NB4 (cell line): Measurements from ENCODE around the gene CECR2.

Source experiments
- DNase-seq: peaks from one replicate; pipeline ENCODE4 v3.0.0; 2010; ENCODE audit warnings: low read depth
- H3K4me3 ChIP-seq: one replicate; pipeline ENCODE4 v1.5.1; 2011; ENCODE audit warnings: mild to moderate bottlenecking, low read depth, low read length, moderate library complexity
- CTCF ChIP-seq: IDR thresholded peaks from one replicate; pipeline ENCODE4 v1.5.1; 2012; ENCODE audit warnings: low read depth, low read length
- MAX ChIP-seq: IDR thresholded peaks from 2 replicates; pipeline ENCODE4 v1.6.1; 2011; ENCODE audit warnings: low read depth, low read length
- MYC ChIP-seq: IDR thresholded peaks from 2 replicates; pipeline ENCODE4 v1.6.1; 2011; ENCODE audit warnings: low read depth, low read length
- POLR2A ChIP-seq: IDR thresholded peaks from 2 replicates; pipeline ENCODE4 v1.6.1; 2011; ENCODE audit warnings: mild to moderate bottlenecking; ENCODE audit not compliant: insufficient read length; ENCODE audit errors: extremely low read depth

CECR2 gene

DNA sequence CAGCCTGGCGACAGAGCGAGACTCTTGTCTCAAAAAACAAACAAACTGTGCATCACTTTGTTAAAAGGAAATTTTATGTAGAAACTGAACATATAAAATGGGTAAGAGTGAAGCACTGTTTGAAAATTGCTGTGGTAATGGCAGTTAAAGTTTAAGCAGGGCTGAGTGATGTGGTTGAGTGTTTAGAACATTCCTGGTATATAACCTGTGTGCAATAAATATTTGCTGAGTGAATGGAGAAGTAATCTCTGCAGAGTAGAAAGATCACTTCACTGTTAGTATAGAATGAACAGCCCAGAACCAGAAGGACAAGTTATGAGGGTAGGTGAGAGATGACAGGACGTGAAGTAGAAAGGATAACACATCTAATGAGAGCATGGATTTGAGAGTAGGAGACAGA is 27.3 kb downstream of the CECR2 start:
- no peak overlapping the region for H3K4me3 ChIP-seq
- no peak for TF ChIP-seq CTCF
- DNase-seq = no peak

DNA sequence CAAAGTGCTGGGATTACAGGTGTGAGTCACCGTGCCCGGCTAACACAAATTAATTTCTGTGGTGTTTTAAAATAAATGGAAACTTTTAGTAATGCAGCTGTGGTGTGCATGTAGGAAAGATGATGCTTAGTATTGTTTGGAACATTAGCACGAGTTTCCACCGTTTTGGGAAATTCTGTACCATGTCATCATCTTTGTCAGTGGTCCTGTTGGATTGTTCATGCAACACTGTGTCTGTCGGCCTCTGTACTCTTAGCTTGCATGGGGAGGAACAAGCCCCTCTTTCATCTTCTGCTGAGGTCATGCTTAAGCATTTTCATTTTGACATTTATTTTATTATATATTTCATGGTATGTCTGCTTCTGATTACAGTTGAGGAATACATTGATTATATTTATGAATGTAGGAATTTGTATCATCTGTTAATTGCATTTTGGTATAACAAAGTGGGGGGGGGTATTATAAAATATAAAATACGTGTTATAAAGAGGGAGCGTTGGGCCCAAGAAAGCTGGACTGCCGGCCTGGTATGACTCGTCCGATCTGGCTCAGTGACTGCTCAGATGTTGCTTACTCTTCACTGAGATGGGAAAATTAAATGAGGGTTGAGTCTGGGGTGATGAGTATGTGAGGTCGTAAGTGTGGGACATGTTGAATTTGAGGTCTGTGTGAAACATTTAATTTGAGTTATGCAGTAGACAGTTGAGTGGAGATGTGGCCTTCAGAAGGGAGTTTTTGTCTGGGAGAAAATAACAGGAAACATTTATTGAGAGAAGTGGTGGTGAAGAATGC is 28.7 kb downstream of the CECR2 start:
- TF ChIP-seq CTCF = no peak
- TF ChIP-seq POLR2A = no peak
- no peak for TF ChIP-seq MYC
- TF ChIP-seq MAX = no peak
- no peak overlapping the region for H3K4me3 ChIP-seq
- no peak for DNase-seq

- no peak overlapping the region for H3K4me3 ChIP-seq
- DNase-seq = no peak
- no peak for TF ChIP-seq MYC
- no peak for TF ChIP-seq CTCF
- no peak for TF ChIP-seq MAX
- TF ChIP-seq POLR2A = no peak
These were observed 31.0 kb downstream of the CECR2 start for GRCh38 chr22:17400305-17400704.

GRCh38 chr22:17401728-17402127 is 32.5 kb downstream of the CECR2 start:
- no peak for TF ChIP-seq MYC
- no peak for TF ChIP-seq MAX
- TF ChIP-seq CTCF = no peak
- TF ChIP-seq POLR2A = no peak
- no peak for DNase-seq
- no peak overlapping the region for H3K4me3 ChIP-seq

DNA sequence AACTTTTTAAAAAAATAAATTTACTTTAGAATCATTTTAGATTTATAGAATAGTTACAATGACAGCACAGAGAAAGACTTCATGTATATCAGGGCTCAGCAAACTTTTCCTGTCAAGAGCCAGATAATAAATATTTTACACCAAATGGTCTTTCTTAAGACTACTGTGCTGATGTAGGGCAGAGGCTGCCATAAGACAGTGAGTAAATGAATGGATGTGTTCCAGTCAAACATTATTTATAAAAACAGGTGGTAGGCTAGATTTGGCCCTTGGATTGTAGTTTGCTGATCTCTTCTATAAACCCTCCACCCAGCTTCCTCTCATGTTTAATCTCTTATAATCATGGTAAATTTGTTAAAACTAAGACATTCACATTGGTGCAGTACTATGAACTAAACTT is 33.0 kb downstream of the CECR2 start:
- DNase-seq = no peak
- TF ChIP-seq MAX (no peak), MYC (no peak), CTCF (no peak), POLR2A (no peak)
- H3K4me3 ChIP-seq = no peak overlapping the region

DNA sequence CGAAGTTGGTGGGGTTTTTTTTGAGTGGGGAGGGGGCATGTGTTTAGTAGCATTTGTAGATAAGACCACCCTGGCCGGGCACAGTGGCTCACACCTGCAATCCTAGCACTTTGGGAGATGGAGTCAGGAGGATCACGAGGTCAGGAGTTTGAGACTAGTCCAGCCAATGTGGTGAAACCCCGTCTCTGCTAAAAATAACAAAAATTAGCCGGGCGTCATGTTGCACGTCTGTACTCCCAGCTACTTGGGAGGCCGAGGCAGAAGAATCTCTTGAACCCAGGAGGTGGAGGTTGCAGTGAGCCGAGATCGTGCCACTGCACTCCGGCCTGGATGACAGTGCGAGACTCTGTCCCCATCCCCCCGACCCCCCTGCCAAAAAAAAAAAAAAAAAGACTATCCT is 34.6 kb downstream of the CECR2 start:
- H3K4me3 ChIP-seq = no peak overlapping the region
- no peak for DNase-seq
- TF ChIP-seq MAX (no peak), POLR2A (no peak), MYC (no peak), CTCF (no peak)
